T1000 (cell line): ENCODE results near the gene XPNPEP2.

ENCODE experiments used
- DNase-seq: peaks from one replicate; lab custom pipeline; 2025; ENCODE audit warnings: mixed read lengths; lab: John Stamatoyannopoulos, UW

The XPNPEP2 gene

GRCh38 chrX:129750971-129751370, 12.2 kb downstream of the XPNPEP2 start:
- no peak for DNase-seq

- no peak for DNase-seq
These were observed 15.6 kb downstream of the XPNPEP2 start for GRCh38 chrX:129754056-129755024.

DNA sequence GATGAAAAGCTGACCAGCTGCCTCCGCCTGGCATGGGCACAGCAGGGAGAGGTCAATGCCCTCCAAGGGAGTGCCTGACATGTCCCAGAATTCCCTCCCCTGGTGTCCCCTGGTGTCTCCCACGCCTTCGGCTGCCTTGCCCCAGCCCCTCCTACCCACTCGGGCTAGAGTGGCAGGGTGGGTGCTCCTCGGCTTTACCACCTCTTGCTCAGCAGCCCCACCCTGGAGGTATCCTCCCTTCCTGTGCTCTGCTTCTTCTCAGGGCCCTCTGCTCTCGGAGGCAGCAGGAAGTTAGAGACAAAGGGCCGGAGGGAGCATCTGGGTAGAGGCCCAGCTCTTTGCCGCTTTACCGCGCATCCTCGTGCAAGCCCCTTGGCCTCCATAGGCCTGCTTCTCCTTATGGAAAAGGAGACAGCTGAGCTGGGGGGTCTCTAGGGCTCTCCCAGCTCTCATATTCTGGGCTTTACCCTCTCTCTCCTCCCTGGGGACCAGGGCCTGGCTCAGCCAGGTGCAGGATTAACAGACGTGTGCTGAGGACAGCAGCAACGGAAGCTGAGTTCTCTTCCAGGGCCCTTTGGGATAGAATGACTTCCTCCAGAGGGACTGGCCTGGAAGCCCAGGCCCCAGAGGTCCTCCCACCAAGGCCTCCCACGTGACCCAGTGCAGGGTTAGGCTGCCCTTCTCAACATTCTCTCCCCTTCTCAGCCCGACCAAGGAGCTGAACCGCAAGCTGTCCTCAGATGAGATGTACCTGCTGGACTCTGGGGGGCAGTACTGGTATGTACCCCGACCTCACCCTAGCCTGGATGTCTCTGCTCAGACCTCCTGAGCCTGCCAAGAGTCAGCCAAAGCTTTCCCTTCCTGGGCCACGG, 17.2 kb downstream of the XPNPEP2 start:
- DNase-seq: no peak

DNA sequence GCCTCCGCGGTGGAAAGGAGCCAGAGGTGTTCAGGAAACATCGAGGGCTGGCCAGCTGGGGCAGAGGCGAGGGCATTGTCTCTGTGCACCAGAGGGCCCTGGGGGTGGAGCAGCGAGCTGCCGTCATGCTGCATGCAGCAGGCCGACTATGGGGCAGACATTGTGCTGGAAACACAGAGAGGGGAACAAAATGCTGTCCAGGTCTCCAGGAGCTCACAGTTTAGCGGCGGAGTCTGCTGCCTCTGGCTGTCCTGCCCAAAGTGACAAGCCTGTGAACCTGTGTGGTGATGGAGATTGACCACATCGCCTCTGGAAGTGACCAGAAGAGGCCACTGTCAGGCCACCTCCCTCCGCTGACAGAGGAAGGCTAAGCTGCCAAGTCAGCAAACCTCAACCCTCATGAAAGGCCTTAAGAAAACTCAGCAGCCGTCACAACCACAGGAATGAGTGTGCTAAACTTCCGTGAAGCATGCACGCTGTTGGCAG, 20.8 kb downstream of the XPNPEP2 start:
- no peak for DNase-seq

GRCh38 chrX:129760155-129760554, 21.4 kb downstream of the XPNPEP2 start:
- DNase-seq: no peak

DNA sequence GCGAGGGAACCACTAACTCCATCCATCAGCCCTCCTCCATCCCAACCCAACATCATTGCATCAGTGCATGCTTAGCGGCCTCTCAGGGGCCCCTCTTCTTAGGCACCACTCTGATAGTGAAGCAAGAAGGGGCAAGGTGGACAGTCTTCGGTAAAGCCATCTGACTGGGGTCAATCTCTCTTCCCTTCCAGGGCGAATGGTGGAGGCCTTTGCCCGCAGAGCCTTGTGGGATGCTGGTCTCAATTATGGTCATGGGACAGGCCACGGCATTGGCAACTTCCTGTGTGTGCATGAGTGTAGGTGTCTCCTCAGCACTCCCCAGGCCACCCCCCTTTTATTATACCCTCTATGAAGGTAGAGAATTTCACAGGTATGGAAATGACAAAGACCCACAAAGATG, 22.2 kb downstream of the XPNPEP2 start:
- no peak for DNase-seq

DNA sequence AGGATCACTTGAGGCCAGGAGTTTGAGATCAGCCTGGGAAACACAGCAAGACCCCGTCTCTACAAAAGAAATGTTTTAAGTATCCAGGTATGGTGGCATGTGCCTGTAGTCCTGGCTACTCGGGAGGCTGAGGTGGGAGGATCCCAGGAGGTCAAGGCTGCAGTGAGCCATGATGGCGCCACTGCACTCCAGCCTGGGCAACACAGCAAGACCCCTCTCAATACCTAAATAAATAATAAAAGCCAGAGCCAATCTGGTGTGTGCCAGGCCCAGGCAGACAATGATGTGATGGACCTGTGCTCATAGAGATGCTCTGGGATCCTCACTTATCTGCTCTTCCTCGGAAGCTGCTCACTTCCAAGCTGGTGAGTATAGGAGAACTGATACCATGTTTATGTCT, 22.8 kb downstream of the XPNPEP2 start:
- DNase-seq: no peak

DNA sequence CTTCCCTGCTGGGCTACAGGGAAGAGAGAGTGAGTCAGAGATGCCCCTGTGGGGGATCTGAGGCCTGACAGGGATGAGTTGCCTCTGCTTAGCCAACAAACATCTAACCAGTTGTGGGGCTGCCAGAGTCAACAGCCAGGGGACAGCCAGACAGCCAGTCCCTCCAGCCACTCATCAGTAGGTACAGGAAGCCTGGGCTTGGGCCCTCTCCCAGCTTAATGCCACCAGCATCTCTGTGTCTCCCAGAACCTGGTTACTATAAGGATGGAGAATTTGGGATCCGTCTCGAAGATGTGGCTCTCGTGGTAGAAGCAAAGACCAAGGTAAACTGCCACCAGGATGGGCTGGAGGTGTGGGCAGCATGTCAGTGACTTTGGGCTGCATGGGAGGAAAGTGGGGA, 23.7 kb downstream of the XPNPEP2 start:
- DNase-seq: no peak

DNA sequence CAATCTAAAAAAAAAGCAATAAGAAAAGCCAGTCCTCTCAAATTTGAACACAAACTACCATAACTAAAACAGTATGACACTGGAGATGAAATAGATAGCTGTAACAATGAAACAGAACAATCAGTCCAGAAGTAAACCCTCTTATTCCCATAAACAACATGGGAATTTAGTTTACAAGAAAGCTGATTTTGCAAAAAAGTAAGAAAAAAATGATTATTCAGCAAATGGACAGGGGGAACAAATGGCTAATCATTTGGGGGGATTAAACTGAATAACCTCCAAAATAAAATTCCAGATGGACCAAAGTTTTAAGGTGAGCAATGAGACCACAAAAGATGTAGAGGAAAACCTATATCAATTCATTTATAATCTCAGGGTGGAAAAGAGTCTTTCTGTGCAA, 24.9 kb downstream of the XPNPEP2 start:
- no peak for DNase-seq

- DNase-seq: no peak
These were observed 29.4 kb downstream of the XPNPEP2 start for GRCh38 chrX:129768186-129768585.

- no peak for DNase-seq
These were observed 30.0 kb downstream of the XPNPEP2 start for GRCh38 chrX:129768586-129769466.

DNA sequence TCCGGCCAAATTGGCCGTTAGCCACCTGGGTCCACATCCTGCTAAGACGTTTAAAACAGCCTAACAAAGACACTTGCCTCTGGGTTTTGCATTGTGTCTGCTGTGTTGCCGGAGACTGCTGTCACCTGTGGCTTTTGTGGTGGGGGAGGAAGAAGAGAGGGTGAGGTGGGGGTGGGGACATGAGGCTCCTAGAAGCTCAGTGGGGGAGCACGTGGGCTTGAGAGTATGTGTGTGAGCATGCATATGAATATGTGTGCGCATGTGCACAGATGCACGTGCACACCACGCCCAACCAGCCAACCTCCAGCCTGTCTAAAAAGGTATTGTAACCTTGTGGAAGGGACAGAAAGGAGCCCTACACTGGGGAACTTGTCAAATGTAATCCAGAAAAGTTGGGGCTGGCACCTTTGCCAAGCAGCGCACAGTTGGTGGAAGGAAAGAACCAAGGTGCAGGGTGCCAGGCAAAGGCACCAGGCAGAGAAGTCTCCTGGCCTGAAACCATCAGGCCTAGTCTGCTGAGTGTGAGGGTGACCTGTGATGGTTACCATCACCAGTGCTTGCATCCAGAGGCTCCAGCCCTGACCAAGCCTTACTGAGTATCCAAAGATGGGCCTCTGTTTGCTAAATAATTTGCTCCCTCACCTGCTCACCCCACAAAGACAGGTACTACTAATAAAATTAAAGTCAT, 30.8 kb downstream of the XPNPEP2 start:
- DNase-seq: no peak

DNA sequence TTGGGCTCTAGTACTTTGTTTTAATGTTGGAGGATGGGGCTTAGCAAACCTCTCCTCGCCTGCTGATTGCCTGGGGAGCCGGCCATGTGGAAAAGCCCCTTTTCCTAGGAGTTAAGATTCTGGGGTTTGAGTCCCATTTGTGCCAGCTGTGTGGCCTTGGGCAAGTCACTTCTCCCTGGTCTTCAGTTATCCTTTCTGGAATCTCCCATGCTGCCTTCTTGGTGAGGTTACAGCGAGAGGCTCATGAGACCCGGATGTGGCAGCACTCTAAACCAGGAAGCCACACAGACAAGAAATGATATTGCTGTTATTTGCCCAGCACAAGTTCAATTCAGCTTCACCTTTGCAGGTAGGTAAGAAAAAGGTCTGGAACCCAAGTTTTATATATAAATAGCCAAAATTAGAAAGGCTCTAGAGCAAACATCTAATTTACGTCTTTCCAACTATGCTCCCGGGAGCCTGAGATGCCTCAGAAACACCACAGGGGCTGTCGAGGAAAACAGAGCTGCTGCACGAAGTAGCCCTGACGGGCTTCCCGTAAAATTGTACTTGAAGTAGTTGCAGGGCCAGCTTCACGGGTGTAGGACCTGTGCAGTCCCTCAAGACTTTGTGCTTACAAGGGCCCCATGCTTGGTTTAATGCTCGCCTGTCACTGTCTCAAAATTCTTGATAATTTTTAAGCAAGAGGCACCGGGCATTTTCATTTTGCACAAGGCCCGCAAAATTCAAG, 32.7 kb downstream of the XPNPEP2 start:
- no peak for DNase-seq

DNA sequence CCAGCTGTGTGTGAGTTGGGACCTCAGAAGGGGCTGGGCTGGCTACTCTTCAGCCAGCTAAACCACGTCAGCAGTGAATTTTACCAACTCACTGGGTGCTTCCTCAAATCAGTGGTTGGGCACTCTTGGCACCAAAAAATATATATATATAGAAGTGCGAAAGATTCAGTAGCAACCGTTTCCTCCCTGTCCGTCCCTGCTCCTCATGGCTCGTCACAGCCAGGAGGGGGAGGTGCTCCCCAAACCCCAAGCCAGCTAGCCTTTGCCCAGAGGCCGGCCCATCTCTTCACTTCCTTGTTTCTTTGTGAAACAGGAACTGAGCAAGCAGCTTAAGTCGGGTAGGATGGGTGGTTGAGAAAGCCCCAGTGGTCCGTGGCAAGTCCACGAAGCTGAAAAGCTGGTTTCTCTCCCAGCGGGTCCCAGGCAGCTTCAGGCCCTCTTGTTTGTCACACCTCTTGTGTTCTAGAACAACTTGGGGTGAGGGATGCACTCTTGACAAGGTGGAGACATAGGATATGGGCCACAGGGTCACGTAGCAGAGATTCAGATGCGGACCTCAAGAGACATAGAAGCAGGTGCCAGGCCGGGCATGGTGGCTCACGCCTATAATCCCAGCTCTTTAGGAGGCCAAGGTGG, 34.1 kb downstream of the XPNPEP2 start:
- DNase-seq: no peak

DNA sequence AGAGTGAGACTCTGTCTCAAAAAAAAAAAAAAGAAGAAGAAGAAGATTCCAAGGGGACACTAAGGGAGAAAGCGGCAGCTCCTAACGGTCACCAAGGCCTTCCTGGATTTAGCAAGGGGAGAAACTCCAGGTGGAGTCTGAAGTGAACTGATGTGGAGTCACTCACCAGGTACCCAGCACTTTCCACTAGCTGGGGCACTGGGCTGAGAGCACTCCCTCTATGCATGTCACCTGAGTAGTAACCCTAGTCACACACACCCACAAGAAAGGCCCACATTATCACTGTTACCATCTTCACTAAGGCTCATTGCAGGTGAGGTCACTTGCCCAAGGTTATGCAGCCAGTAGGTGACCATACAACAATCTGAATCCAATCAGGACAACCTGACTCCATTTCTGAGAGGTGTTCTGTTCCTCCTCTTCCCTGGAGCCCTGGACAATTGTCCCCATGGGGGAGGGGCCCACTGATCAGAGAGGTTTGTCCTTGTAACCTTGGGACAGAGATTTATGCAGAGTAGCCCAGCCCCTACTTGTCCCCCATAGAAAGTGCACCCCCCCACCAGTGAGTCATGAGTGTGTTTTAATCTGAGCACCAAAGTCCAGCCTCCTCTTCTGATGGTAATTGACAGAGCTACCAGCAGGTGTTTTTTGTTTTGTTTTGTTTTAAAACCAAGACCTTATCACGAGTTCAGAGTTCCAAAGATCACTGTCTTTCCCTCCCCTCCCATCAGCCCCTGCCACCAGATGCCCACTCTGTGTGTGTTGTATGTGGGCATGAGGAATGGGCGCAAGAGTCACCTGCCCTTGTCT, 35.1 kb downstream of the XPNPEP2 start:
- DNase-seq: no peak

GRCh38 chrX:129777218-129778030, 38.6 kb downstream of the XPNPEP2 start:
- no peak for DNase-seq

DNA sequence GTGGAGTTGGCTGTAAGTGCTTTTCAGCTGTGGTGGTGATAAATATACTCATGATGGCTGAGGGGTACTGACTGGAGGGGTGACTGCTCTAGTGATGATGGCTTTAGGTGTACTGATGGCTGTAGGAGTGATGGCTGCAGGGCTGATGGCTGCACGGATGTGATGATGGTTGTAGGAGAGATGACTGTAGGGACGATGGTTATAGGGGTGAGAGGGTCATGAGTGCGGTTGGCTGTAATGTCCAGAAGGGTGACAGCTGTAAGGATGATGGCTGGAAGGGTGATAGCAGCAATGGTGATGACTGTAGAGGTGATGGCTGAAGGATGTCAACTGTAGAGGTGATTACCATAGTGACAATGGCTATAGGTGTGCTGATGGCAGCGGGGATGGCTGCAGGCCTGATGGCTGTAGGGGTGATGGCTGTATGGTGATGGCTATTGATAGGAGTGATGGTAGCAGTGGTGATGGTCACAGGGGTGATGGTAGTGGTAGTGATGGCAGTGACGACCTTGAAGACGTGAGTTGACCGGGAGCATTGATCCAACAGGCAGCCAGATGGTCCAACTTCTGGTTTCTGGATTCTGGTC, 40.4 kb downstream of the XPNPEP2 start:
- DNase-seq: no peak

GRCh38 chrX:129779747-129780146, 41.0 kb downstream of the XPNPEP2 start, which contains the start of gene SASH3:
TSS of gene SASH3 (plus strand) at chrX:129779949. CDS start at chrX:129780098, 149 bp downstream.
- no peak for DNase-seq
